Measurements from ENCODE around the gene ATP6AP2. TPM values are rescaled to one million over a fixed set of nuclear protein-coding genes. Genes with fewer than 3 reads are reported as not detected.

ATP6AP2 gene
- total RNA-seq, 2 donors from 2014 or later: 84.1 to 118 TPM

- Histone ChIP-seq H3K27me3 (replicated peaks; ENCODE audit: insufficient read depth) (no peaks in the 10 kb centered on the region), H3K4me1 (replicated peaks) (no peaks in the 10 kb centered on the region), H3K9me3 (no peaks in the 10 kb centered on the region), H3K4me3 (no peak overlapping the region), H3K27ac (no peak overlapping the region), H3K36me3 (no peaks in the 10 kb centered on the region)
- WGBS: 67% methylated on average over 15 of the region's 18 CpGs
- TF ChIP-seq CTCF (IDR thresholded peaks at IDR 0.05): no peak
- no peak for TF ChIP-seq POLR2A (IDR thresholded peaks at IDR 0.05)
- TF ChIP-seq POLR2AphosphoS5 (IDR thresholded peaks at IDR 0.05): no peak
- no peak for DNase-seq (ENCODE audit: low spot score)
- intact Hi-C loops (cut with DNase I): no loop called here
These were observed 41.8 kb downstream of the ATP6AP2 start for GRCh38 chrX:40622479-40623138.

DNA sequence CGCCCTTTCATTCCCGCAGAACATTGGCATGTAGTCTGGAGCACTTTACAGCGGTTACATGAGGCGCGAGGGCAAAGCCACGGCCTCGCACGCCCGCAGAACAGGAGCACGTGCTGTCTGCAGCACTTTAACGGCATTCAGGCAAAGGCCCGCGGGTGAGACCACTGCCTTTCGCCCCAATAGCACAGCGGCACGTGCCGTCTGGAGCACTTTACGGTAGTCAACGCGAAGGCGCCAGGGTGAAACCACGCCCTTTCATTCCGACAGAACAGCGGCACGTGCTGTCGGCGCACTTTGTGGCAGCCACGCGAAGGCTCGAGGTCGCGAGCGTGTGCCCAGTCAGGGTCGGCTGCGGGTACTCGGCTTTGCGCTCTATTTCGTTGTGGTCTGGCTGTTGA, 42.4 kb downstream of the ATP6AP2 start, which contains the start of gene MPC1L:
Gene MPC1L (plus strand): TSS at position 290 of the 398 bp plus-strand sequence. CDS start 138 bp downstream, outside the sequence.
- H3K4me3 ChIP-seq: no peak within 1 kb of the TSS
- H3K27ac ChIP-seq: no peak within 1 kb of the TSS
- intact Hi-C loops (cut with DNase I): no loop called here
- no peak for DNase-seq (ENCODE audit: low spot score)
- TF ChIP-seq POLR2A (IDR thresholded peaks at IDR 0.05) (no peak), CTCF (IDR thresholded peaks at IDR 0.05) (no peak), POLR2AphosphoS5 (IDR thresholded peaks at IDR 0.05) (no peak)
- no peaks in the 10 kb centered on the region for H3K4me1 ChIP-seq (replicated peaks)
- H3K36me3 ChIP-seq: no peaks in the 10 kb centered on the region
- H3K9me3 ChIP-seq: no peaks in the 10 kb centered on the region
- WGBS: 94% methylated on average over 23 of the region's 38 CpGs
- H3K27me3 ChIP-seq (replicated peaks; ENCODE audit: insufficient read depth): no peaks in the 10 kb centered on the region

GRCh38 chrX:40623665-40624064, 42.9 kb downstream of the ATP6AP2 start:
- no peak overlapping the region for H3K4me3 ChIP-seq
- intact Hi-C loops (cut with DNase I): no loop called here
- H3K27me3 ChIP-seq (replicated peaks; ENCODE audit: insufficient read depth): no peaks in the 10 kb centered on the region
- no peak for DNase-seq (ENCODE audit: low spot score)
- TF ChIP-seq POLR2A (IDR thresholded peaks at IDR 0.05) (no peak), CTCF (IDR thresholded peaks at IDR 0.05) (no peak), POLR2AphosphoS5 (IDR thresholded peaks at IDR 0.05) (no peak)
- no peak overlapping the region for H3K27ac ChIP-seq
- 56% methylated on average over 1 of the region's 32 CpGs for WGBS
- H3K9me3 ChIP-seq: no peaks in the 10 kb centered on the region
- no peaks in the 10 kb centered on the region for H3K36me3 ChIP-seq
- H3K4me1 ChIP-seq (replicated peaks): no peaks in the 10 kb centered on the region

DNA sequence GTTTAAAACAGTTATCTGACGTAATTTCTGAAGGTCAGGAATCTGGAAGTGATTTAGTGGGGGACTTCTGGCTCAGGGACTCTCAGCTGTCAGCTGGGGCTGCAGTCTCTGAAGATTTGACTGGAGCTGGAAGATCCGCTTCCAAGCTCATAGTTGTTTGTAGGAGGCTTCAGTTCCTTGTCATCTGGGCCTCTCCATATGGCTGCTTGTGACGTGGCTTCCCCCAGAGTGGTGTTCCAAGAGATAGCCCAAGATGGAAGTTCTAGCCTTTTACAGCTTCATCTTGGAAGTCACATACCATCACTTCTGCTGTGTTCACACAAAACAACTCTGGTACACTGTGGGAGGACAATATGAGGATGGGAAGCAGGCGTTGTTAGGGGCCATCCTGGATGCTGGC, 44.5 kb downstream of the ATP6AP2 start:
- no peaks in the 10 kb centered on the region for H3K27me3 ChIP-seq (replicated peaks; ENCODE audit: insufficient read depth)
- no peak for TF ChIP-seq POLR2A (IDR thresholded peaks at IDR 0.05)
- no peak for TF ChIP-seq CTCF (IDR thresholded peaks at IDR 0.05)
- no peak for TF ChIP-seq POLR2AphosphoS5 (IDR thresholded peaks at IDR 0.05)
- H3K36me3 ChIP-seq: no peaks in the 10 kb centered on the region
- no peak overlapping the region for H3K4me3 ChIP-seq
- DNase-seq (ENCODE audit: low spot score): no peak
- H3K27ac ChIP-seq: no peak overlapping the region
- no peaks in the 10 kb centered on the region for H3K9me3 ChIP-seq
- intact Hi-C loops (cut with DNase I): no loop called here
- 95% methylated on average over 4 of the region's 4 CpGs for WGBS
- no peaks in the 10 kb centered on the region for H3K4me1 ChIP-seq (replicated peaks)

DNA sequence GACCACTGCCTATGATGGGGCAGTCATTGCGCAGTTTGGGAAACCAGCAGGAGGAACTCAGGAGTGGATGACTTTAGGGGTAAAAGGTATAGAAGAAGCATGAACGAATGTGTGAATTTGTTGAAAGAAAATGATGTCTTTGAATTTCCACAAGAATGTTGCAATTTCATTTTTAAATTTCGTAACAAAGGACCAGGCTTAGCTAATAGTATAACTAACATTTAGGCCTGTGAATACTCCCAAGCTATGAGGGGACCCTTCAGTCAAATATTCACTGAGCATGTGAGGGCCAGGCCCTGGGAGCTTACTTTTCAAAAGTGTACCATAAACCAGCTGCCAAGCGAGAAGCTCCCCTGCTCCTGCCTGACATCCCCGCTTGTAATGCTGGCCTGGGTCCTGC, 47.7 kb downstream of the ATP6AP2 start:
- no peak for DNase-seq (ENCODE audit: low spot score)
- WGBS: 85% methylated on average over 4 of the region's 5 CpGs
- H3K36me3 ChIP-seq: no peaks in the 10 kb centered on the region
- no peak overlapping the region for H3K27ac ChIP-seq
- no peaks in the 10 kb centered on the region for H3K27me3 ChIP-seq (replicated peaks; ENCODE audit: insufficient read depth)
- H3K9me3 ChIP-seq: no peaks in the 10 kb centered on the region
- intact Hi-C loops (cut with DNase I): no loop called here
- H3K4me1 ChIP-seq (replicated peaks): no peaks in the 10 kb centered on the region
- TF ChIP-seq CTCF (IDR thresholded peaks at IDR 0.05) (no peak), POLR2A (IDR thresholded peaks at IDR 0.05) (no peak), POLR2AphosphoS5 (IDR thresholded peaks at IDR 0.05) (no peak)
- H3K4me3 ChIP-seq: no peak overlapping the region
